RKO (cell line): ENCODE measurements around the gene ST3GAL3.

Experiments used
- DNase-seq: peaks from one replicate; pipeline ENCODE4 v3.0.0-alpha.2; 2016; ENCODE audit warnings: low spot score

ST3GAL3 gene, protein sequence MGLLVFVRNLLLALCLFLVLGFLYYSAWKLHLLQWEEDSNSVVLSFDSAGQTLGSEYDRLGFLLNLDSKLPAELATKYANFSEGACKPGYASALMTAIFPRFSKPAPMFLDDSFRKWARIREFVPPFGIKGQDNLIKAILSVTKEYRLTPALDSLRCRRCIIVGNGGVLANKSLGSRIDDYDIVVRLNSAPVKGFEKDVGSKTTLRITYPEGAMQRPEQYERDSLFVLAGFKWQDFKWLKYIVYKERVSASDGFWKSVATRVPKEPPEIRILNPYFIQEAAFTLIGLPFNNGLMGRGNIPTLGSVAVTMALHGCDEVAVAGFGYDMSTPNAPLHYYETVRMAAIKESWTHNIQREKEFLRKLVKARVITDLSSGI

DNA sequence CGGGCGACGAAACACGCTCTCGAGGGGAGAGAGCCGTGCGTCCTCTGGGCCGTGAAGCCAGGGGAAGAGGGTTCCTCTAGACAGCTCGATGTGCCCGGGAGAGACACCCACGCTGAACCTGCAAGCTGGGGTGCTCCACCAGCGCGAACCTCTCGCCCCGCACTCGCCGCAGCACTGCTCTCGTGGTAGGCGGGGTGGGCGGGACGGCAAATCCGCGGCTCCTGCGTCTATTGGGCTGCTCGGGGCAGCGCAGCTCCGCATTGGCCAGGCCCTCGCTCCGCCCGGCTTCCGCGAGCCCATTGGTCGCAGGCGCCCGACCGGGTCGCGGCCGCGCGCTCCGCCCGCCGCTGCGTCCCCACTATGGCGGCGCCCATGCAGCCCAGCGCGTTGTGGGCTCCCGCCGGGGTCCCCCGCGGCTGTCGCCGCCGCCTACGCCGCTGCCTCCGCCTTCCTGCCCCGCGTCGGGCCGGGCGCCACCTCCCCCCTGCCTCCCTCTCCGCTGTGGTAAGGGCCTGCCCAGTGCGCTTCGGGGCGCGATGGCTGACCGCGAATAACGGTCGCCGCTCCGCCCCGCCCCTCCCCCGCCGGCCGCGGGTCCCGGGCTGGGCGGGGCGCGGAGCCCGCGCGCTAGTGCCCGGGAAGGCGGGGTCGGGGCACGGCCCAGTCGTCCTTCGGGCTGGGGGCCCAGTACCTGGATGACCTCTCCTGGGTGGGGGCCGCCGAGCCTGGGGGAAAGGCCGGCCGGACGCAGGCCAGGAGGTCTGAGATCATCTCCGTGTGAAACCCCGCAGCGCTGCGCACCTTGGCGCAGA is at the start of gene ST3GAL3:
Gene ST3GAL3 (plus strand): TSS at position 347 of the 812 bp plus-strand sequence. CDS start 28,727 bp downstream, outside the sequence.
- peak; percentile 94 for DNase-seq

DNA sequence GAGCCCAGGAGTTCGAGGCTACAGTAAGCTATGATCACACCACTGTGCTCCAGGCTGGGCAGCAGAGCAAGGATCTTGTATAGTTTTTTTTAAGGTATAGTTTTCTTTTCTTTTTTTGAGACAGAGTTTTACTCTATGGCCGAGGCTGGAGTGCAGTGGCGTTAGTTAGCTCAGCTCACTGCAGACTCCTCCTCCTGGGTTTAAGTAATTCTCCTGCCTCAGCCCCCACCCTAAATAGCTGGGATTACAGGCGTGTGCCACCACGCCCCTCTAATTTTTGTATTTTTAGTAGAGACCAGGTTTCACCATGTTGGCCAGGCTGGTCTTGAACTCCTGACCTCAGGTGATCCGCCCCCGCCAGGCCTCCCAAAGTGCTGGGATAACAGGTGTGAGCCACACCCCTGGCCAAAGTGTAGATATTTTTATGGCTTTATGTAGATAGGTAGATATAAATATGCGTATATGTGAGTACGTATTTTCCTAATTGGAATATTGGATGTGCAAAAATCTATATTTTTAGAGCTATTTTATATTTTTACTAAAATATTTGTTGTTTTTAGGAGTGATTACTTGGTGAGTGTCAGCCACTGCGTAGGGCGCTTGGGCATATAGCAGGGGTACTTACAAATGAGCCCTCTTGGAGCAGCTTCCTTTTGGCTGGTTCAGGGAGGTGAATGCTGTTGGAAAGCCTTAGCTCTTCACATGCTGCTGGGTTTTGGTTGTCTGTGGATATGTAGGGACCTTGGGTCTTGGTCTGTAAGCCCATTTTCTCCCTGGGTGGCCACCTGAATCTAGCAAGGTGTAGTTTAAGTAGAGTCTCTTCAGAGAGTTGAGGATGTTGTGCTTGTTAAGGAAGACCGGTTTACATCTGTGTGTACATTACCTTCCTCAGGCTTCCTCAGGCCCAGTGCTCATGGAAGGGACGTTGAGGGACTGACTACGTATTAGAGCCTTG is 47.8 kb upstream of the ST3GAL3 start:
- no peak for DNase-seq

DNA sequence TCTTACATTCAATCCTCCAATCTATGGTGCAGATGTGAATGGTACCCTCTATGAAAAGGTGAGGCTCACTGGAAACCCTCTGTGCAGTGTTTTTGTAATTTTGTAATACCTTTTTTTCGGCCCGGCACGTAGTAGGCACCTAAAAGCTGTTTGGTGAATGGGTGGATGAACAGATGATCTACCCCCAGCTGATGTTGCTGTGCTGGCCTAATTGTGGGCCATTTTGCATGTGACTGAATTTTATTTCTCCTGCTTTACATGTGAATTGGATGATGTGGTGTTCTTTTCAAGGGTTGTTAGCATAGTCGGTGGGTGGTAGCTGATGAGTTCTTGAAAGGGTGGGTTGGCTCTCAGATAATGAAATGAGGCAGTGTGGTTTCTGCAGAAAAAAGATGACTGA is 47.0 kb upstream of the ST3GAL3 start:
- DNase-seq, result no peak

DNA sequence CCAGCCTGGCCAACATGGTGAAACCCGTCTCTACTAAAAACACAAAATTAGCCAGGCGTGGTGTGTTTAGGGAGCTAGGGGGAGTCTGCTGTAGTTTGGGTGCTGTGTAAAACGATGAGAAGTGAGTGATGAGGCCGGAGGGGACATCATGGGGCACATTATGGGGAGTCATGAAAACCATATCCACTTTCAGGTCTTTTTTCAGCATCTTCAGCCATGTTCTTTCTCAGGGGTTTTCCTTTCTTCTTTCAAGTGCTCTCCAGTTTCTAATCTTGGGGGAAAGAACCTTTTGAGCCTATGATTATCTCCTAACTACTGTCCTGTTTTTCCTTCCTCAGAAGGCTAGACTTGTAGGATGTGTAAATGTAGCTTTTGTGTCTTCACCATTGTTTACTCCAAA is 43.0 kb upstream of the ST3GAL3 start:
- DNase-seq, result no peak

DNA sequence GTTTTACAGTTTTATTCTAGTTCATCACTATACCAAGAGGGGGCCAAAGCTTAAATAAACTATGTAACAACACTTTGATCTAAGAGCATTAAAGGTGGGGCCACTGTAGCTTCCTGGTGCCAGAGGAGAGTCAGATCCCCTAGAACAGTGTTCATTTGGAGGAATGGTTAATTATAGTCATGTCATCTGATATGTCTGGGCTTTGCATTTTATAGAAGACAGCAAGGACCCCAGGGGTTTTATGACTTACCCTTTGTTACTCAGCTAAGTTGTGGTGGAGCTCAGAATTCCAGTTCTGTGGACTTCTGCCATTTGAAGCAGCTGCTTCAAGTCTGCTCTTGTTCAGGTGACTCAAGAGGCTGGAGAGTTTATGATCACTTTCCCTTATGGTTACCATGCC is 40.7 kb upstream of the ST3GAL3 start:
- no peak for DNase-seq

DNA sequence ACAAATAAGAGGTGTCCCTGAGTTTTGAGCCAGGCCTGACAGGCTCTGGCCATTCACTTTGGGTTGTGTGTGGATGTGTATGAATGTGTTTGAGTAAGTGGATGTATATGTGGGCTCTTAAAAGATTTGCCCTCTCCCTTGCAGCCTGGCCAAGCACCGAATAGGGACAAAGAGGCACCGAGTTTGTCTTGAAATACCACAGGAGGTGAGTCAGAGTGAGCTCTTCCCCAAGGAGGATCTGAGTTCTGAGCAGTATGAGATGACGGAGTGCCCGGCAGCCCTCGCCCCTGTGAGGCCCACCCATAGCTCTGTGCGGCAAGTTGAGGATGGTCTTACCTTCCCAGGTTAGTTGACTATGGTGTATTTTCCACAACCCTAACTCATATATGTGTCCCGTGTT is 38.4 kb upstream of the ST3GAL3 start:
- no peak for DNase-seq

DNA sequence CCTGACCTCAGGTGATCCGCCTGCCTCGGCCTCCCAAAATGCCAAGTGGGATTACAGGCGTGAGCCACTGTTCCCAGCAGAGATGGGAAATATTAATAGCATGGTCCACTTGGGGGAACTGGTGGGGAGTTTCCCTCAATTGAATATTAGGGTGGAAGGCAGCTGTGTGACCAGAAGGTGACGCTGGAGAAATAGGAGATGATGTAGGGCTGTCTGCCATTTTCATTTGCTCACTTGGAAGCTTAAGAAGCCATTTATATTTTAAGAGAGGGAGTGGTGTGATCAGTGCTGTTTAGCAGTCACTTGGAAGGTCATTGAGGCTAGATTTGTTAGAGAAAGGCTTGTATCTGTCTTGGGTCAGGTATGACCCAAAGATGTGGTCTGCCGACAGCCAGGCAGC is 37.5 kb upstream of the ST3GAL3 start:
- DNase-seq, result no peak

DNA sequence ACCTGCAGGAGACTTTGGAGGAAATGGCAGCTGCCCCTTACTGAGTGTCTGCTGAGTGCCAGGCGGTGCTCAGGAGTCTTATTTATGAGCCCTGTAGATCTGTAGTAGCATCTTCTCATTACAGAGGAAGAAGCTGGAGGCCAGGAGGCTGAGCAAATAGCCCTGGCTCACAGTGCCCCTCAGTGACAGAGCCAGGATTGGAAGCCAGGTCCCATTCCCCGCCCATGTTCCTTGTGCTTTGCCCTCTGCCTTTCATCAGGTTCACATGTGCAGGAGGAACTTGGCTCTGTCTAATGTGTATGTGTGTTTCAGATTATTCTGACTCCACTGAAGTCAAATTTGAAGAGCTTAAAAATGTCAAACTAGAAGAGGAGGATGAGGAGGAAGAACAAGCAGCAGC is 36.1 kb upstream of the ST3GAL3 start:
- DNase-seq, result no peak

DNA sequence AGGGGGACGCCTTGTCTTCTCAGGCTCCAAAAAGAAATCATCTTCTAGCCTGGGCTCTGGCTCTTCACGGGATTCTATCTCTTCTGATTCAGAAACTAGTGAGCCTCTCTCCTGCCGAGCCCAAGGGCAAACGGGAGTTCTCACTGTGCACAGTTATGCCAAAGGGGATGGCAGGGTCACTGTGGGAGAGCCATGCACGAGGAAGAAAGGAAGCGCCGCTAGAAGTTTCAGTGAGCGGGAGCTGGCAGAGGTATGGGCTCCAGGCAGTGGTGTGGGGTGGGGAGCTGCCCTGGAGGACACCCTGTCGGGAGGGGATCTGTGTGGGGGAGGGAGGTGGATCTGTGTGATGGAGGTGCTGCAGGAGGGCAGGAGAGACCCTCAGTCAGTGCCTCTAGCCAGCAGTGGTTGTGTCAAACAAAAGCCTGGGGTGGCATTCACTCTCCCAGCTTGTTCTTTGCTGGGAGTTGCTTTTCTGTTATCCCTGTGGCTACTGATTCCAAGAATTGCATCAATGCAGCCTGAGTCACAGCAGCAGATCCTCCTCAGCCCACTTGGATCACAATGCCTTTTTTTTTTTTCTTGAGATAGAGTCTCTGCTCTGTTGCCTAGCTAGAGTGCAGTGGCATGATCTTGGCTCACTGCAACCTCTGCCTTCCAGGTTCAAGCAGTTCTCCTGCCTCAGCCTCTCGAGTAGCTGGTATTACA is 35.6 kb upstream of the ST3GAL3 start:
- no peak for DNase-seq

DNA sequence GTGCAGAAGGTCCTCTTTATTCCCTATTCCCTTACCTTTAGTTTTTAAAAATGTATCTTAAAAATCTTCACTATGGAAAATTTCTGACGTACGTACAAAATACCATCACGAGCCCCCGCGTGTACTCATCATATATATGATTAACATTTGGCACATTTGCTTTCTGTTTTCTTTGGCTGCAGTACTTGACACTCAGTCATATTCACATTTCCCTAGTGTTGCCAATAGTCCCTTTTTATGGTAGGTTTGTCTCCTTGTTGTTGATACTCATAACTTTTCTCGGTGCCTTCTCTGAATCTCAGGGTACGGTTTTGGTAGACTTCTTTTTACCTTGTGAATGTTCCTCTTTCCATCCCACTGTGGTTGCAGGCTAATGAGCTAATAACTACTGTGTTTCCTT is 34.1 kb upstream of the ST3GAL3 start:
- no peak for DNase-seq

DNA sequence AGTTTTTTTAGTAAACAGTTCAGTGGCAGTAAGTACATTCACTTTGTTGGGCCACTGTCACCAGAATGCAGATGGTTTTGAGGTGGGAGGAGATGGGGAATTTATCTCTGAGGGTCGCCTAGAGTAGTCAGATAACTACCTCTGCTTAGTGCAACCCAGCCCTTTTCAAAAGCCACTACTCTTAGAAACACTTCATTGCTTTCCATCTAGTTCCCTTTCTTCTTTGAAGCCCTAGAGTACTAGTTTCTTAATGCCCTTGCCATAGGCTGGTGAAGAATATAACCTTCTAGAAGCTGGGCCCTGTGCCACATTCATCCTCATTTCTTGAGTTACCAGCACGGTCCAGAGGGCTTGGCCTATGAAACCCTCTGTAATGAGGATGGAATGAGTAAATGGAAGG is 28.4 kb upstream of the ST3GAL3 start:
- no peak for DNase-seq

DNA sequence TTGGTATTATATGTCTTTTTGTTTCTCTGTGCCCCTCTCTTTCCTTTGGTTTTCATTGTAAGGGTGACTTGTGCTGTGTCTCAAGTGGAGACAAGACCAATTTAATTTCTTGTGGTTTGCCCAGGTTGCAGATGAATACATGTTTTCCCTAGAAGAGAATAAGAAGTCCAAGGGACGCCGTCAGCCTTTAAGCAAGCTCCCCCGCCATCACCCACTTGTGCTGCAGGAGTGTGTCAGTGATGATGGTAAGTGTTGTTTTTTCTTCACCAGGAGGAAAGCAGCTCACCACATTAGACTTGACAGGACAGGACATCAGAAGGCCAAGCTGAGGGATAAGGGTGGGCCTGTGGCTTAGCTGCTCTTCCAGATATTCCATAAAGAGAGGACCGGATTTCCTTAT is 23.8 kb upstream of the ST3GAL3 start:
- DNase-seq, result no peak

DNA sequence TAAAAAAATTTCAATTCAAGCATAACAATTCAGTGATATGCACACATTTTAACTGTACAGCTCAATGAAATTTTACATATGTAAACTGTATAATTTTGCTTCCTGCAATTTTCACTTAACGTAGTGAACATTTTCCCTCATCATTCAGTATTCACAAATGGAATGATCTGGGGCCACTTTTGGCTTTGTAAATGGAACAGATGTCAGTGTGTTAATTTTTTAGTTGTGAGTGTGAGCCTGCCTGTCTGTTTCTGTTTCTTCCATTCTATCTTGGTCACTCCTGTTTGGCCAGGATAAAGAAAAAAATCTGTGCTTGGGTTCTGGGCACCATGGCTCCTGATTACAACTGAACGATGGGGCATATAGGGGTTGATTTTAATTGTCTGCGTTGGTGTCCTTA is 20.5 kb upstream of the ST3GAL3 start:
- DNase-seq, result no peak

DNA sequence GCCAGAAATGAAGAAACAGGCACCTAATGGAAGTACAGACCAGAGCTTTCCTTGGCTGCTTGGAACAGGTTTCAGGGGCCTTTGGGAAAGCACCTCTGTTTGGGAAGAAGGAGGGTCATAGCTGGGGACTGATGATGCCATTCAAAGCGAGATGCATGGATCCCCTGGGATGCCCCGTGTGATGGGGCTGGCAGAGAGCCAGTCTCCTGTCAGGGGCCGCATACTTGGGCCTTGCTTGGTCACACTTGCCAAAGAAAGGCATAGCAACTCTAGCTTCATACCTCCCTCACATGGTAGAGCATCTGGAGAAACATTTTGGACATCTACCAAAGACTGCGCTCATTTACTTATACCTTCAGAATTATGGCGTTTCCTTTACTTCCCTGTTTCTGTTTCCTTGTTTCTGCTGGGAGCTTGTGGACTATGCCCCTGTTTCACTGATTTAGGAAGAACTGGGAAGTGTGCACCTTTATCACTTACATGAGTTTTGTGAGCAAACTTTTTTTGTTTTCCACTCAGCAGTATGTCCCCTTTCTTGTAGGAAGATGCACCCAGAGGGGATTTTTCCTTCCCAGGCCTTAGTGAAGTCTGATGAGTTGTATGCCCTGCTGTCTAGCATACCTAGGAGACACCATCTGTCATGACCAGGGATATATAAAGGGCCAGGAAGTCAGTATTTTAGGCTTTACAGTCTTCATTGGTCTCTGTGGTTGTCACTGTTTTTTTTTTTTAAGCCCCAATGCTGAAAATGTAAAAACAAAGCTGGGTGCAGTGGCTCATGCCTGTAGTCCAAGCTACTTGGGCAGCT is 19.8 kb upstream of the ST3GAL3 start:
- no peak for DNase-seq

DNA sequence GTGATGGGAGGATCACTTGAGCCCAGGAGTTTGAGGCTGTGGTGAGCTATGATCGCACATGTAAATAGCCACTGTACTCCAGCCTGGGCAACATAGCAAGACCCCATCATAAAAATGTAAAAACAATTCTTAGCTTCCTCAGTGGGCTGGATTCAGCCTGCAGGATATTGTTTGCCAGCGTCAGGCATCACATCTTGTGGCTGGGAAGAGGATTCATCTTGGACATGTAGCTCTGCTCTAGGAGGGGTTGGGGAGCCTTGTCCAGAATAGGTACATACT is 19.3 kb upstream of the ST3GAL3 start:
- no peak for DNase-seq

DNA sequence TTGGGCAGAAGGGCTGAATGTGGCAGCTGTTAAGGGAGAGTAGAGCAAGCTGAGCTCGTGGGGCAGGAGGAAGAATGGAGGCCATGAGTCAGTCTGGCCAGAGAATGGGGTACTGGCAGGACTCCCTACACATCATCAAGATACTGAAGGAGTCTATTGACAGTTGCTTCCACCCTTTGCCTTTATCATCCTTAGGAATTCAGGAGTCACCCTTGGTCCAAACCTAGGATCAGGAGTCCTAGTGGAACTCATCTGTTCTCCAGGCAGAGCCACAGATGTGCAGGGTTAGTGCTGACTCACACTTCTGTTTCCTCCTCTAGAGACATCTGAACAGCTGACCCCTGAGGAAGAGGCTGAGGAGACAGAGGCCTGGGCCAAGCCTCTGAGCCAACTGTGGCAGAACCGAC is 18.7 kb upstream of the ST3GAL3 start:
- DNase-seq, result peak; percentile 25

DNA sequence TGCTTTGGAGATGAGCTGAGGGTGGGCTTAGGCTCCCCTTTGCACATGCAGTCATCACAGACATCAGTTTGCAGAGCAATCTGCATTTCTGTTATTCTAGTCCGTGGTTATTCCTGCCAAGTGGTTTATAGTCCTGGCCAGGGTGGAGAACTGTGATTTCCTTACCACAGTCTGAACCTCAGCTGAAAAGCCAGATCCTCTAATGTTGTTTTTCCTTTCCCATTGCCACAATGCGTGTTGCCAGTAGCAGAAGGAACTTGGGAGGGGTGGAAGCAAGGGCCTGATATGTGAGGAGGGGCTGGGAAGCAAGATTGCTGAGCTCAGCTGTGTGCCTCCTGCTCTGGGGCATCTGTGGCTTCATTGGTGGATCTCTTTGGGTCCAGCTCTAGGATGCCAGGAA is 18.0 kb upstream of the ST3GAL3 start:
- no peak for DNase-seq

DNA sequence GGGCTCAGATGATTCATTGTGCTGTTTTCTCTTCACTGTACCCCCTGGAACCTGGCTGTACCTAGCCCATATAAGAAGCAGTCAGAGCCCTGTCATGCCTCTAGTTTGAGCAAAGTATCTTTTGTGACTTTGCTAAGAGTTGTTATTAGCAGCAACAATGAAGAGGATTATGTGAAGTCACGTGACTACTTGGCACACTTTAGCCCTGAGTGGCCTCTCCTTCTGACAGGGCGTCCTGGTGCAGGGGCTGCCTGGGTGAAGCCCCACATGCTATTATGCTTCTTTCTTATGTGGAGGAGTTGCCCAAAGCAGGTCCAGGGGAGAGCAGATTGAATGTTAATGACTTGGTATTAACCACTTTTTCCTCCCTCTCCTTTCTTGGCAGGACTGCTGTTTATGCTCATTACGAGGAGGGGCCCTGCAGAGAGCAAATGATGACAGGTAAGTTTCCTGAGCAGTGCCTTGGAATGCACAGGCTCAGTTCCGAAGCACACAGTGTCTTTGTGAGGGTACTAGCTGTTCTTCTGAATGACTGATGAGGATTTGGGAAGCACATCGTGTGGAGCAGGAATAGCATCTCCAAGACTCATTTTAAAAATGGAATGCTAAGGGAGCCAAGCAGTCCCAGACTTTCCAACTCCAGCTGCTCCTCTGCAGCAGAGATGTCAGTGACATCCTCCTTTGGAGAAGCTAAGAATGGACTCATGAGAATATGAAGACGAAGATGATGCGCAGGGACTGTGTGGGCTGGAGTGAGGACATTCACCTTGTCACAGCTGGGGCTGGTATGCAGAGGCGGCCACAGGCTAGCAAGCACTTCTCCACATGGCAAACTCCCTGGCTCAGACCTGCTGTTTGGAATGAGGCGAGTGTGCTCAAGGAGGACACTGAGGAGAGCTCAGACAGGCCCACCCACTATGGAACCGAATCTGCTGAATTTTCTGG is 15.2 kb upstream of the ST3GAL3 start:
- no peak for DNase-seq

DNA sequence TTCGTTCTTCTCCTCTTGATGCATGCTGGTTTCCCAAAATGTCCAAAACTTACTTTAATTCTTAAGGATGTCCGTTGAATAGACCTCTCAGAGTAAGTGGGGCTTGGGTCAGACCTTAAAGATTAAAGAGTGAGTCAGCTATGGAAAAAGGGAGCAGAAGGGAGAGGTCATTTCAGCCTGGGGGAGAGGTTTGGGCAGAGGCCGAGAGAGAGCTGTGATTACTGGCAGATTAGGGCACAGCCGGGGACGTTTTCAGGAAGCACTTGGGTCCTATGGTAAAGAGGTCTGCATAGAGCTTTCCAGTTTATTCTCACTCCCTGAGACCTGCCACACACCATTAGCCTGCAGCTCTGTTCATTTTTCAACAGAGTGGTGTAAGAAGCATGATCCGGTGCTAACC is 14.0 kb upstream of the ST3GAL3 start:
- no peak for DNase-seq

DNA sequence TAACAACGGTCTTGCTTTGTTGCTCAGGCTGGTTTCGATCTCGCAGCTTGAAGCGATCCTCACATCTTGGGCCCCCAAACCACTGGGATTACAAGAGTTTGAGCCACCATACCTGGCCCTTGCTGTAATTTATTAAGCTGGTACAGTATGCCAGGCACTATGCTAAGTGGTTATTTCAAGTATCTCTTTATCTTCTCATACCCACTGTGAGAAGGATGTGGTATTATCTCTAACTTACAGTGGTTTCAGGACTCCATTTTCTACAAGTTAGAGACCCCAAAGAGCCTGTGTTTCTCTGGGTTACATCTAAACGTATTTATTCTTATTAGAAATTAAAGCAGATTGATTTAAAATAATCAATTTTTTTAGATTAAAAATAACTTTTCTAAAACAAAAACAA is 8.1 kb upstream of the ST3GAL3 start:
- DNase-seq, result no peak
